ENCODE results near the gene TCAF1.
"Not testable (repeated sequence)": the region's sequence is repeated elsewhere in the genome, so short reads cannot be mapped to it uniquely, and the experiment has no call there.

TCAF1 gene

DNA sequence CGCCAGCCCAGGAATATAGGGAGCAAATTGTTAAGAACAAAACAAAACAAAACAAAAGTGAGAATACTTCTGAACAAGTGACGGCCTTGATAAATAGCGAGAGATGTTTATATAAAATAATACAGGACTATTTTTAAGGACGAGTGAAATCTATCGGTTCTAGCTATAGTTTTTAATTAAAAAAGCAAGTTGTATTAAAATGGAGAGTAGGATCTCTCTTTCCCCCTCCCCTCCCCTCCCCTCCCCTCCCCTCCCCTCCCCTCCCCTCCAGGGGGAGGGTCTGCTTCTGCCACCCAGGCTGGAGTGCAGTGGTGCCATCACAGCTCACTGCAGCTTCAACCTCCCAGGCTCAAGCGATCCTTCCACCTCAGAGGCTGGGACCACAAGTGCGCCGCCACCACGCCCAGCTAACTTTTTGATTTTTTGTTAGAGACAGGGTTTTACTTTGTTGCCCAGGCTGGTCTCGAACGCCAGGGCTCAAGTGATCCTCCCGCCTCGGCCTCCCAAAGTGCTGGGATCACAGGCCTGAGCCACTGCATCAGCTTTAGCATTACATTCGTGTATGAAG lies 440 bp upstream of the TCAF1 start:
- DNase-seq = no peak

DNA sequence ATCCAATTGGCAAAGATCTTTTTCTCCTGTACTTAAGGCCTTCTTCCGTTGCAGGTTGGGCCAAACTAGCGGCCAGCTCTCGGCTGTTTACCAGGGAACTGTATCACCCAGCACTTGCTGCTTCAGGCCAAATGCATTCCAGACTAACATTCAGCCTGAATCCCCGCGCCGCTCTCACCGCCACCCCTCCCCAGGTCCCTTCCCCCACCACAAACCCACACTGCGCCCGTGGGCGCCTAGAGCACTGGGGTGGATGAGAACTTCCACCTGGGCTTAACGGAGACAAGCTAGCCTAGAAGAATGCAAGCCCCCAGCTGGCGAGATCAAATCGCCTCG lies 676 bp downstream of the TCAF1 start:
- no peak for DNase-seq

- no peak for DNase-seq
Observed at GRCh38 chr7:143900230-143900766, 1.7 kb downstream of the TCAF1 start.

DNA sequence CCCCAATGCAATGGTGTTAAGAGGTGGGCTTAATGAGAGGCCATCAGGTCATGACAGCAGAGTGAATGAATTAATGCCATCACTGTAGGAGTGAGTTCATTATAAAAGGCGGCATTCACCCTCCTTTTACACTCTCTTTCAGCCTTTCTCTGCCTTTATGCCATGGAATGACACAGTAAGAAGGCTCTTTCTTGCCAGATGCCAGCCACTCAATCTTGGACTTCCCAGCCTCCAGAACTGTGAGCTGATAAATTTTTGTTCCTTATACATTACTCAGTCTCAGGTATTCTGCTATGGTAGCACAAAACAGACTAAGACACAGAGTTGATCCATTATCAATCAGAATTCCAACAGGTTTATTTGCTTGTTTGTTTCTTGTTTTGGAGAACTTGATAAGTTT lies 3.2 kb downstream of the TCAF1 start:
- no peak for DNase-seq

DNA sequence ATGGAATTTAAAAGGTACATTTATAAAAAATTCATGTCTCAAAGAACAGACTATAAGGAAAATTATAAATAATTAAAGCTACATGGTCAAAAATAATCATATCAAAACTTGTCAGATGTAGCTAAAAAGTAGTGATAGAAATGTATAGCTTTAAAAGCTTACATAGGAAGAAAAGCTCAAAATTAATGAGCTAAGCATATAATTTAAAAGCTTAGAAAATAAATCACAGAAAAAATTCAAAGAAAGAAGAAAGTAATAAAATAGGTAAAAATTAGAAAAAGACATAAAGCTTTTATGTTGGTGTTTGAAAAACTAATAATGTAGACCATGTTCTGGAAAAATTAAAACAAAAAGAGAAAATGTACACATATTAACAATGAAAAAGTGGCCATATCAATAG lies 5.3 kb downstream of the TCAF1 start:
- DNase-seq = no peak

DNA sequence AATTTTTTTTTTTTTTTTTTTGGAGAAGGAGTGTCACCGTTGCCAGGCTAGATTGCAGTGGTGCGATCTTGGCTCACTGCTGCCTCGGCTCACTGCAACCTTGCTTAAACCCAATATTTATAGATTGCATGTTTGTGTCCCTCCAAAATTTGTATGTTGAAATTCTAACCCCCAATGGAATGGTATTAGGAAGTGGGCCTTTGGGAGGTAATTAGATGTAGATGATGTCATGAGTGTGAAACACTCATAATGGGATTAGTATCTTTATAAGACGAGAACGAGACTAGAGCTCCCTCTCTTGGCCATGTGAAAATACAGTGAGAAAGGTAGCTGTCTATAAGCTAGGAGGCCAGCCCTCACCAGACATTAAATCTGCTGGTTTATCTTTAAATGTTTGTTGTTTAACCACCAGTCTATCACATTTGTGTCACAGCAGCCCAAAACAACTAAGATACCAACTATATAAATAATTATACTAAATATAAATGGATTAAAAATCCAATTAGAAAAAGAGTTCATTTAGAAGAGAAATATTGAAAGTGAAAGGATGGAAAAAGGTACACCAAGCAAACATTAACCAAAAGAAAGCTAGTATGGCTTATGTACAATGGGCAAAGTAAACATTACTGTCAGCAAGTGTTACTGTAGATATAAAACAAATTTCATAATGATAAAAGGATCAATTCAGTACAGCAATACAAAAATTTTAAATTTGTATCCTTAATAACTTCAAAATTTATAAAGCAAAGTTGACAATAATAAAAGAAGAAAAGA lies 9.3 kb downstream of the TCAF1 start:
- DNase-seq = no peak

- no peak for DNase-seq
Observed at GRCh38 chr7:143891457-143891856, 10.5 kb downstream of the TCAF1 start.

DNA sequence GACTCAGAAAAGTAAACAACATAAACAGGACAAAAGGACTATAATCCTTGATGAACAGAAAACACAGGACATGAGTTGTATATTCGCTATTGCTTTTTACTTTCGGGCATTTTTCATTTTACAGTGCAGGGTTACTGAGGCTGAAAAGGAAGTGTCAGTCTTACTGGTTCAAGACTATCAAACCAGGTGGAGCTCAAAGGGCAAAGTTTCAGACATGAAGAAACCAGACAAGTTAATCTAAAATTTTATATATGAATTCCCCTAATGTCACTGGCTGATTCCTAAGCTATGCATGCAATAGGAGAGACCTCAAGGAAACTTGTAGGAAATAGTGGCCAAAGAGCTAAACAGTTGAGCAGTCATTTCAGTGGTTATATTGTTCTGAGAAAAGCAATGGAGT lies 11.4 kb downstream of the TCAF1 start:
- DNase-seq = no peak

DNA sequence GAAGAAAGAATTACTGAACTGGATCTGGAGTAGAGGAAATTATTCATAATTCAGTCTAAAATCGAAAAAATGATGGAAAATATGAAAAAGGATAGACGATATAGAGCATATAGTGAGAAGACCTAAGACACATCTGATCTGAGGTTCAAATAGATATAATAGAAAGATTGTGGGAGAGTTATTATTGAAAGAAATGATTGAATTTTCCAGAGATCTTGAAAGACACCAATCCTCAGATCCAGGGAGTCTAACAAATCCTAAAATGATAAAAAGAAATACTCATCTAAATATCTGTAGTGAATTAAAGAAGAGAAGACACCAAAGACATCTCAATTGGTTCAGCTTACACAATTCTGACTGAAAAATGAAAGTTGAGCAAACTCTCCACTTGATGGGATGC lies 12.9 kb downstream of the TCAF1 start:
- DNase-seq = no peak

DNA sequence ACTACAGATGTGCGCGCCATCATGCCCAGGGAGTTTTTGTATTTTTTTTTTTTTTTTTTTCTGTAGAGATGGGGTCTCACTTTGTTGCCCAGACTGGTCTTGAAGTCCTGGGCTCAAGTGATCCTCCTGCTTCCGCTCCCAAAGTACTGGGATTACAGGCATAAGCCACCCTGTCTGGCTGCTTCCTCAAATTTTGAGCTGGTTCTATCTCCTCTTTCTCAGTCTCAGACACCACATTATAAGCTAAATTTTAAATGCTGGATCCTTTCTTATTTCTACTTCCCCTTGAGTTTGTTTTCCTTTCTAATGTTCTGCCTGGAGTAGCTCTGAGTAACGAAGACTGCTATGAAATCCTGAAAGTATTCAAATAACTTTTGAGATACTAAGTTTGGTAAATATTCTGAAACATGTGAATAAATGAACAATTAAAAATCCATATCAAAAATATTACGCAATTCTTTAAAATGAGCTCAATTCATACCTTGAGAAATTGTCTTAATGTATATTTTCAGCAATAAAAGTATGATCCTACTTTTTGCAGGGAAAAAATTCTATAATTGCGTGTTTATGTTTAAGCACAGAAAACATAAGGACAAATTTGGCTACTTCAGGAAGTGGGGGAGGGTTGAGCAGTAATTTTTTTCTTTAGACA lies 15.0 kb downstream of the TCAF1 start:
- no peak for DNase-seq

GRCh38 chr7:143885951-143886350 lies 16.0 kb downstream of the TCAF1 start:
- DNase-seq = no peak

GRCh38 chr7:143884969-143885559 lies 16.9 kb downstream of the TCAF1 start:
- DNase-seq = peak; percentile 40

- no peak for DNase-seq
Observed at GRCh38 chr7:143884241-143884968, 17.6 kb downstream of the TCAF1 start.

- DNase-seq = no peak
Observed at GRCh38 chr7:143882604-143883078, 19.3 kb downstream of the TCAF1 start.

DNA sequence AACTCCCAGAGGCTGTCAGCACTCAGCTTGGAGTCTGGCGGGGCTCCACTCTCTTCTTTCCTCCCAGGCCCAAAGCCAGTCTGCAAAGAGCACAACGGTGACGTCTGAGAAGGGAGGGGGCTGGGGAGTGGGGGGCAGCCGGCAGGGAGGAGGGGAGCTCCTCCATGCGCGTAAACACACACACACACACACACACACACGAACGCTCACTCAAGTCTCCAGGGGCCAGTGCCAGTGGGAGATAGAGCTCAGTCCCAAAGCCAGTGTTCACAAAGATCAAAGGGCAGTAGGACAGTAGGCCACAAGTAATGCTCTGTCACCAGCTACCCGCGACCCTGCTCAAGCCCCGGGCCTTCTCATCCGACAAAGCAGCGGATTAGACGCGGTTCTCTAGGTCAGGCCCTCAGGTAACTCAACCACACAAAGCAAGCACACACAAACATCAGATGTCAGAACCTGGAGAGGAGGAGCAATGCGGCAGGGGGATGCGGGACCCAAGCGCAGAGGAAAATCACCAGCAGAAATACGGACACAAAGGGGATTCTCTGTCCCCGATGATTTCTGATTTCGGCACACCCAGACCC lies 19.9 kb downstream of the TCAF1 start:
- DNase-seq = no peak

DNA sequence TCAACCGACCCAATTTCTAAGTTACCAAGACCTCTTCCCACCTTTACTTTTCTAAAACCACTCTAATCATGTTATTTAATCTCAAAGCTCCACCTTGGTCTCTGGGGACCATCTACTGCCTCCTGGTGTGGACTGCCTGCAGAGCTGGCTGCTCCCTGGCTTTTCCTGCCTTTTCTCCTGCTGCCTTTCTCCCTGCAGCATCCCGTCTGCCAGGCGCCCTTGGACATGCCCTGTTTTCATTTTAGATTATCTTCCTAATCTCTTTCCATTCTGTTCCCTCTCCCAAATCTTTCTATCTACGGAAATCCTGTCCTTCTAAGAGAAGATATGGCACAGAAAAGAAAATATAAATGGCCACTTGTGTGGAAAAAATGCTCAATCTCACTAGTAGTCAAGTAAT lies 23.1 kb downstream of the TCAF1 start:
- no peak for DNase-seq

DNA sequence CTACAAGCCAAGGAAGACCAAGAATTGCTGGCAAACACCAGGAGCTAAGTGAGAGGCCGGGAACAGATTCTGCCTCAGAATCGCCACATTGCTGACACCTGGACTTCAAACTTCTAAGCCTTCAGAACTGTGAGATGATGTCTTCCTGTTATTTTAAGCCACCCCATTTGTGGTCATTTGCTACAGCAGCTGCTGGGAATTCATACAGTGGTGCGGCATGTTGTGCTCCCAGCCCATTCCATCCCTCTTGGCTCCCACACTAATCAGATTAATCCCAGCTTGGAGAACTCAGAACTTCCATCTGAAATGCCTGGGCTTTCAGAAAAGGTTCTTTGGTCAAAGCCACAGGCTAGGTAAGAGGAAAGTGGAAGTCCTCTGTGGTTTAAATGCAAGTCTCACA lies 24.9 kb downstream of the TCAF1 start:
- DNase-seq = no peak

DNA sequence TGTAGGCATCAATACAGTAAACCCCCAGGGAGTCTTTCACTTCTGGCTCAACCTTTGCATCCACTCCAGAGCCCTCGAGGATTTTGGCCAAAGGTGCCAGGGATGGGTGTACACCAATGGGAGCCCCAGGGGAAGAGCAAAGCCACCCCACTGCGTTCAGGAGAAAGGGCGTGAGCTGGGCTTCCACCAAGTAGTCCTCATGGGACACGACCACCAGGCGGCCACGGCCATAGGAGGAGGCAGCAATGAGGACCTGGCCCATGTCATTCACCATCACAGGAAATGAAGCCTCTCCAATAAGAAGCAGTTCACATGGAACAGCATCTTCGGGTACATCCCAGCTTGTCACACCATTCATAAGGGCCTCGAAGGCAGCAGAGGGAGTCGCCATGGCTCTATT lies 25.8 kb downstream of the TCAF1 start:
- no peak for DNase-seq

DNA sequence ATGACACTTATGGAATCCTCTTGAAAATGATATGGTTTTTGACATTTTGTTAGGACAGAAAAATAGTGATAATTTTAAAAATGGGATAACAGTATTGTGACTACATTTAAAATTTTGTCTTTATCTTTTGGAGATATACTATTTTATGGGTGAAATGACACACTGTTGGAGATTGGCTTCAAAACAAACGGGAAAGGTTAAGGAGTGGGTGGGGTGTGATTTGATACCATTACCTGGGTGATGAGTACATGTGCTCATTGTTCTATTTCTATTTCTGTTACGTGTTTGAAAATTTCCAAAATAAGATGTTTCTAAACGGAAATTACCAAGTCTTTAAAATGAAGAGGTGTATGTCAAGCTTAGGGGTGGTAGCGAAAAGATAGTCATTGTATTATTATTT lies 28.7 kb downstream of the TCAF1 start:
- not testable (repeated sequence) for DNase-seq

GRCh38 chr7:143871534-143871933 lies 30.4 kb downstream of the TCAF1 start:
- not testable (repeated sequence) for DNase-seq

GRCh38 chr7:143857994-143858393 lies 44.0 kb downstream of the TCAF1 start:
- DNase-seq = not testable (repeated sequence)

DNA sequence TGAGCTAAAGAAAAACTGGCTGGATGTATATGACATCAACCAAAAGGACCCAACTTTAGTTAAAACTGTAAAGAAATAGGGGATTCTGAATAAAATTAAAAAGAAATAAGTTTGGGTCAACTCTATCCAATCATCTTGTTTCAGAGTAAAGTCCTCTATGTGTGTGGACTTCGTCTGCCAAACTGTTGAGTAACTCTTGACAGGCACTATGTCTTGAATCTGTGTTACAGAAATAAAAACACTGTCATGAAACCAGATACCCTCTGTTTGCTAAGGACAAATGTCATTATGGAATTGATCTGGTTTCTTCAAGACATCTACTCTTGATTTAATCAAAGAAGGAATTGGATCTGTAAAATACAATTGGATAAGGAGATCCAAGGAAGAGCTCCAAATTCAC lies 46.5 kb downstream of the TCAF1 start:
- DNase-seq = not testable (repeated sequence)

DNA sequence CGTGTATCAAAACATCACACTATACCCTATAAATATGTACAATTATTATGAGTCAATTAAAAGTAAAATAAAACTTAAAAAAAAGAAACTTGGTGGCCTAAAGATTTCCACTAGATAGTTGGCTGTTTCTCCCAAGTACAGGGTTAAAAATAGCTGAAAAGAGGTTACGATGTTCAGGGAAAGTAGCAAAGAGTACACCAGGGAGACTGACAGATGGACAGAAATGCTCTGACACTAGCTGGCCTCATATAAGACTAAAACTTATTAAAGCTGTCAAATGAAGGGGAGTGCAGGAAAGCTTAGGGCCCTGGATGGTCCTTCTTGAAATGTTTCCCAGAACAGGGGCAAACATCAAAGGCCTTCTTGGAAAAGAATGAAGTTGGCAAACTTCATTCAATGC lies 51.3 kb downstream of the TCAF1 start:
- no peak for DNase-seq

Measured in stimulated activated CD8-positive, alpha-beta memory T cell treated with anti-CD3 and anti-CD28 coated beads, Interleukin-4, amount 100 ng/mL, for 48 hours (primary cell).